Activated CD8-positive, alpha-beta memory T cell treated with anti-CD3 and anti-CD28 coated beads for 48 hours (primary cell): ENCODE results near the gene EFCAB8.

Experiments
- DNase-seq, 3 experiments: peaks; one replicate each; pipeline ENCODE4 v3.0.0-alpha.2; 2020; ENCODE audit warnings: low read depth in 2 of 3, low spot score in 2 of 3

The EFCAB8 gene

DNA sequence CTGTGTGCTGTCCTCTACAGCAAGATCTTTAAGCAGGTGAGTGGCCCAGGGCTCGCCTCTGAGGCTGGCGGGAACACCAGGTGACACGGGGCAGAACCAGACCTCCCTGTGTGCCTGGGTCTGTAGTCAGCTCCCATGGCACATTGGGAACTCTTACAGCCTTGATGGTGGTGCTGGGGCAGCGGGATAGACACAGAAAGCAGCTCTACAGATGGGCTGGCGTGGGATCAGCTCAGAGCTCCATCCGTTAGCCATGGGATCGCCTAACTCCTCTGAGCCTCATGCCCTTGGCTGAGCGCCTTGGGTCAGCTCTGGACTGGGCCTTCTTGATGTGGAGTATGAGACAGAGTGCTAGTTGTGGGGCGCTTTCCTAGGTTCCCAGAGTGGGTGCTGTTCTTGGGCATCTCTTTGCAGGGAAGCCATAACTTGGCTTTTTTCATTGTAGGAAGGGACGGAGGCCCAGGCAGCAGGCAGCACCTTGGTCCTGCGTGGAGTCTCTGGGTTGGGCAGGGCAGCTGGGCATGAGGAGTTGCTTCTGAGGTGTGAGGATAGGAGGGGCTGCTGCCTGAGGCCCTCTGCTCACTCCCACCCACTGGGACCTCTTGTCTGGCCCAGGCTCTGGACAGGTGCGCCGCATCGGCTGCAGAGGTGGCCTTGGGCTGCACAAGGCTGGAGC is 51.3 kb downstream of the EFCAB8 start:
- no peak for DNase-seq

DNA sequence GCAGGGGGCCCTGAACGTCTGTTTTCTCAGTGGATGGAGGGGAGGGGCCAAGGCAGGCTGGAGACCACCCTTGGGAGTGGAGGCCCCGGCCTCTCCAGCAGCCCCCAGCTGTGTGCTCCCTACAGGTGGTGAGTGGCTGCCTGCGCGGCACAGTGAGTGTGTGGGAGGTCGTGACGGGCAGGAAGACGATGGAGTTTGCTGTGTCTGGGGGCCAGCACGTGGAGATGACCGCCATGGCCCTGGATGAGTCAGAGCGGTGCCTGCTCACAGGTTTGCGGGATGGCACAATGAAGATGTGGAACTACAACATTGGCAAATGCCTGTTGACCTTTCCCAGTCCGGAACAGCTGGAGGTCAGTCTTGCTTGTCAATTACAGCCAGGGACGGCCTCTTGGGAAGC is 52.6 kb downstream of the EFCAB8 start:
- DNase-seq = no peak

DNA sequence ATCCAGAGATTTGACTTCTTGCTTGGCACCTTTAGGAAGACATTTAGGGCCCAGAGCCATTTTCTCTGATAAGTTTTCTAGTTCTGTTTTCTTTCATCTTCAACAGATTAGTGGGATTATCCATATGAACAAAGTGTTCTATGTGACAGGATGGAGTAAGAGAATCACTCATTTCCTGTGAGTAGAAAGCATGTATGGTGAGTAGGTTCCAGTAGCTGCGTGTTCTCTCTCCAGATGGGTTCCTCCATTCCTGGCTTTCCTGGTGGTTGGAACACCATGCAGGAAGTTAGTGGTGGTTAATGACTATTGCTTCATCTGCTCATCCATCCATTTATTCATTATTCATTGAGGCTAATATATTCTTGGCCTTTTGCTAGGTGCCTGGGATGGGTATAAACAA is 54.0 kb downstream of the EFCAB8 start:
- no peak for DNase-seq

DNA sequence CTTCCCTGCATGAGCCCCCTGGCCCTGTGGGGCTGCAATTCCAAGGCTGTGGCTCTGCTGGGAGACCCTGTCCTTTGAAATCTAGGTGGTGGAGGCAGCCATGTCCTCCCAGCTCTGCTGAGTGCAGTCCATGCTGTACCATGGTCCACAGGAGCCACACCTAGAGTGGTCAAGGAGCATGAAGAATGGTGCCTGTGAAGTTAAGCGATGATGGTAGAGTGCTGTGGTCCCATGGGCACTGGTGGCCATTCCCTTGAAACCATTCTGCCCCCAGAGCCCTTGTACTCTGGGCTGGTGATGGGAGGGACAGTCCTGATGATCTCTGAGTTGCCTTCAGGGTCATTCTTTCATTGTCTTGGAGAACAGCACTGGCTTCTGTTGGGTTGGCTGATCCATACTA is 55.3 kb downstream of the EFCAB8 start:
- no peak for DNase-seq

DNA sequence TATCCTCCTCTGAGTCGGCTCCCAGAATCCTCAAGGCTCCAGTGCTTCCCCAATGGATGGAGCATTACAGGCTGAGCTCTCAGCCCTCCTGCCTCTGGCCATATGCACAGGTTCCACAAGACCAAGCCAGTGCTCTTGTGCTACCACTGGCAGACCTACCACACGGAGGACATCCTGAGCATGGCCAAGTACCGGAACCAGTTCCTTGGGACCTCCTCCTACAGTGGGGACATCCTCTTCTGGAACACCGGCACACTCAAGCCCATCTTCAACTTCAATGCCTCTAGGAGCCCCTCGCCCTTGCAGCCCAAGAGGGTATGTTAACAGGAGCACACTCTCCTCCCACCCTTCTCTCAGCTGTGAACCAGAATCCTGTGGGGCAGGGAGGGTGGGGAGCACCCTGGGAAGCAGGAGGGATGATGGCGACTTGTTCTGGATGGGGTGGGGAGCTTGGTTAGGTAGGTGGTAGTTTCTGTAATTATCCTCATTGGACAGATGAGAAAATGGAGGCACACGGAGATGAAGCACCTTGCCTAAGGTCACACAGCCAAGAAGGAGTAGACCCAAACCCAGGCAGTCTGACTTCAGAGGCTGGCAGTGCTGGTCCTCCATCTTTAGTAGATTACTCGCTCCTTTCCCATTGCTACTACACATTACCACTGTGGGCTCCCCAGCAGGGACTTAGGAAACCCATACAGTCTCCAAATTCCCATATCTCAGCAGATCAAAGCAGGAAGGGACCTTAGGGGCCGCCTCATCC is 58.6 kb downstream of the EFCAB8 start:
- no peak for DNase-seq

DNA sequence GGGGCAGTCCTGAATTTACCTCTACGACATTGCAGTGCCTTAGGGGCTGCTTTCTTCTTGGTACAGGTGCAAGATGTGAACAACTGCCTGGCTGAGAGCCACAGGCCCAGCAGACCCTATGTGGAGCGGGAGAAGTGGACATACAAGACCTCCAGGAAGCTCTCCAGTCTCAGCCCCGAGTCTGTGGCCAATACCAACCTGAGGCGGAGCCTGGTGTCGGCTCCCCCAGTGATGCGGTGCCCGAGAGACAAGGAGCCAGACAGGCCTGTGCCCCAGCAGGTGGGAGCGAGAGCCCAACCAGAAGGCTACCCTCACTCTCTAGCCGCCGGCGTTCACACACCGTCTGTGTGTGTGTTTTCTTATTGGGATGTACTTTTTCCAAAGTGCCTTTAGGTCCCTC is 59.6 kb downstream of the EFCAB8 start:
- no peak for DNase-seq

DNA sequence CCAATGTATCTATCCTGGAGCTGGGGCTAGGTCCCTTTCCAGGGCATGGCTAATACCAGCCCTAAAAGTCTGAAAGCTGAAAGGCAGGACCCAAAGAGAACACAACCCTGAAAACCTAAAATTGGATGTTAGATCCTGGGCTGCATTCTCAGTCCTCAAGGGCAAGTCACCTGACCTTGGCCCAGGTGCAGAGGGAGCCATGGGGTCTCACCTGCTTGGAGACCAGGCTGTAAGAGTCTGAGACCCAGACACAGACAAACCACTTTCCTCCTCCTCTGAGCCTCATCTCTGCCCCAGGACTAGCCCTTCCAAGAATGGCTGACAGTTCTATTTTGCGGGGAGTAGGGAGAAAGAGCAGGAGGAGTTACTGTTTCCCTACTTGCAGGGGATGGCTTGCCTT is 60.0 kb downstream of the EFCAB8 start:
- no peak for DNase-seq

DNA sequence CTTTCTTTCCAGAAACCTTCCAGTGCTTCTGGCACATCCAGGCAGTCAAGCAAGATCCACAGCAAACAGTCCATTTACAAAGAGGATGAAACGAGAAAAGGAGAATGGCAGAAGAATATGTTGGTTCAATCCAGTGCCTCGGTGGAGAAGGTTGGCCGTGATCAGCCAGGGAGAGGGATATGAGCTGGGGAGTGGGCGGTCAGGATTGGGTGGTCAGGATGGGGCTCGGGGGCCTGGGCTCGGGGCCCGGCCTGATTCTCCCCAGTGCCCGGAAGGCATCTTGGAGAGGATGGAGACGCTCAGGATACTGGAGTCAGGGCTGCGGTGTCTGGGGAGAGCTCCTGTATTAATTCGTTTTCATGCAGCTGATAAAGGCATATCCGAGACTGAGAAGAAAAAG is 61.3 kb downstream of the EFCAB8 start:
- no peak for DNase-seq

DNA sequence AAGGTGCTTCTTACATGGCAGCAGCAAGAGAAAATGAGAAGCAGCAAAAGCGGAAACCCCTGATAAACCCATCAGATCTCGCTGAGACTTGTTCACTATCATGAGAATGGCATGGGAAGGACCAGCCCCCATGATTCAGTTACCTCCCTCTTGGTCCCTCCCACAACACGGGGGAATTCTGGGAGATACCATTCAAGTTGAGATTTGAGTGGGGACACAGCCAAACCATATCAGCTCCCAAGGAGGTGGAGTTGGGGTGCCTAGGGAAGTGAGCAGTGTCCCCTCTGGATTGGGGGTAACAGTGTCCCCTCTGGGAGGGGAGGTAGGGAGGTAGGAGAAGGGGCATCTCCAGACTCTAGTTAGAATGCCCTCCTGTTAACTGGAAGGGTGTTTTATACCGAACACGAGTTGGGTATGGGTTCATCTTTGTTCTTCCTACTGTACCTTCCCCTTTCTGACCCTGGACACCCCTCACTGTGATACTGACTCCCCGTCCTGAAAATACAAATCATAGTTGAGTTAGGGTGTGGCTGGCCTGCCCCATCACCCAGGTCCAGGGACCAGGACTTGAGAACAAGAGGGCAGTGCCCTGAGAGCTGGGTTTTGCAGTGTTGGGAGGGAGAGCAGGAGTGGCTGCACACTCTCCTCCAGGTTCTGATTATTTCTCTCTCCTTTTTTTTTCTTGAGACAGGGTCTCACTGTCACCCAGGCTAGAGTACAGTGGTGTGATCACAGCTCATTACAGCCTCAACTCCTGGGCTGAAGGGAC is 62.0 kb downstream of the EFCAB8 start:
- no peak for DNase-seq

DNA sequence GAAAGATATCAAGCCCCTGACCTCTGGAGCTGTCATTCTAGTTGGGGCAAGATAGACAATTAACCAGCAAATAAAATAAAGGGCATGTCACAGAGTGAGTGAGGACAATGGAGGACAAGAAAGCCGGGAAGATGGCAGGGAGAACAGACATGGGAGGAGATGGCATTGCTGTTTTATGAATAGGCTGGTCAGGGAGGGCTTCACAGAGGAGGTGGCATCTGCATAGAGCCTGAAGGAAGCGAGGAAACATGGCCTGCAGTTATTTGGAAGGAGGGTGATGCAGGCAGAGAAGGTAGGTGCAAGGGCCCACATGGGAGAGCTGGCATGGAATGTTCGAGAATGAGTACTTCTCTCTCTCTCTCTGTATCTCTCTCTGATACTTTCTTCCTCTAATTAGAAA is 63.7 kb downstream of the EFCAB8 start:
- DNase-seq = no peak

DNA sequence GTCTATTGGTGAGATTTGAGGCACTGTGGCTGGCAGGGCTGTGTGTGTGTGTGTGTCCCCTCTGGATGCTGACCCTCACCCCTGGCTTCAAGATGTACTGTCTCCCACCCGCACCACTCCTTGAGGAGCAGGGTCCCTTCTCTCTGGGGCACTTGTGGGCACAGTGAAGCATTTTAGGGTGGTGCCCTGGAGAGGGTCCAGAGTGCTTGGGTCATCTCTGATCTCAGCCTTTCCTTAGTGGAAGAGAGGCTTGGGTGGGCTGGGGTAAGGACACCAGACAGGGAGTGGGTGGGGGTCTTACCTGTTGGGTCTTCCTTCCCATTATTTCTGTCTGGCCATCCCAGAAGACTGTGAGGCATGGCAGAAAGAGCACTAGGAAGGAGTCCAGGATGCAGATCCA is 66.1 kb downstream of the EFCAB8 start:
- no peak for DNase-seq

DNA sequence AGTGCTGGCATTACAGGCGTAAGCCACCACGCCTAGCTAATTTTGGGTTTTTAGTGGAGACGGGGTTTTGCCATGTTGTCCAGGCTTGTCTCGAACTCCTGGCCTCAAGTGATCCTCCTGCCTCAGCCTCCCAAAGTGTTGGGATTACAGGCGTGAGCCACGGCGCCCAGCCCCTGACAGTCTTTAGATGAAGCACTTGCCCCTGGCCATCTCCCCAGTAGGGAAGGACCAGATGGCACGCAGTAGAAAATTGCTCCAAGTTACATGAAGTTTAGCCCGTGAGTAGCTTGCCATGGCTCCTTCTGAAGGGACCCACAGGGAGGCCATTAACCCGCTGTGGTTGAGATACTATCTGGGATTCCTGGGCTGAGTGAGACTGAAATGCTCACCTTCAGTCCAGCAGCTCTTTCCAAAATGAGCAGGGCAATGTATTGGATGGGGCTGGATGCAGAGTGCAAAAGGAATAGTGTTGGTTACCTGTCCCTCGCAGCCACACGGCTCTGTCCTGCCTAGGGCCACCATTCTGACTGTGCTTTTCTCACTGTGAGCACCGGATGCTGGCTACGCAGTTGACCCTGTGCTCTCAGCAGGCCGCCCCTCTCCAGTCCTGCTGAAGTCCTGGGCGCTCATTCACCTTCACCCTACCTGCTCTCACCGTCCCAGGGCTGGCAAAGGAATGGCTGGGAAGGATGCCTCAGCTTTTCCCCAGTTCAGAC is 66.9 kb downstream of the EFCAB8 start:
- no peak for DNase-seq

DNA sequence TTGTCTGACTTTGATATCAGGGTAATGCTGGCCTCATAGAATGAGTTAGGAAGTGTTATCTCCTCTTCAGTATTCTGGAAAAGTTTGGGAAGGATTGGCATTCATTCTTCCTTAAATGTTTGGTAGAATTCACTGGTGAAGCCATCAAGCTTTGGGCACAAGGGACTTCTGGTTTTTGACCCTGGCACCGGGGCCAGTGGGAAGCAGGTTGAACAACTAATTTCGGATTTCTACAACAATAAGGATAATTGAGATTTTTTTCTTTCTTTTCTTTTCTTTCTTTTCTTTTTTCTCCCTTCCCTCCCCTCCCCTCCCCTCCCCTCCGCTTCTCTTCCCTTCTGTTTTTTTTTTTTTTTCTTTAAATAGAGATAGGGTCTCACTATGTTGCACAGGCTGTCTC is 70.4 kb downstream of the EFCAB8 start:
- DNase-seq = no peak

DNA sequence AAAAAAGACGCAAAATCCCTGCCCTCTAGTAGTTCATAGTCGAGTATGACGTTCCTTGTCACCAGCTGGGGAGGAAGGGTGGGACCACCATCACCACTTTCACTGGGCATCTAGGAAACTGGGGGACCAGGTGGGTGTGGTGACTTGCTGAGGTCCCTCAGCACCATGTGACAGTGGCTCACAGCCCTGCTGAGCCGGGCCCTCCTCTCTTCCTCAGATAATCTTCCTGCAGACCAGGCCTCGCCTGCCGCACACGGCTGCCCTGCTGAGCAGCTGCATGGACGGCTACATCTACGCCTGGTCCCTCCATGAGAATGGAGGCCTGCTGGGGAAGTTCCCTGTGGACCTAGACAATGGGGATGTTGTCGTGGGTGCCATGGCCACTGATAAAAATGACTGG is 71.5 kb downstream of the EFCAB8 start:
- no peak for DNase-seq

DNA sequence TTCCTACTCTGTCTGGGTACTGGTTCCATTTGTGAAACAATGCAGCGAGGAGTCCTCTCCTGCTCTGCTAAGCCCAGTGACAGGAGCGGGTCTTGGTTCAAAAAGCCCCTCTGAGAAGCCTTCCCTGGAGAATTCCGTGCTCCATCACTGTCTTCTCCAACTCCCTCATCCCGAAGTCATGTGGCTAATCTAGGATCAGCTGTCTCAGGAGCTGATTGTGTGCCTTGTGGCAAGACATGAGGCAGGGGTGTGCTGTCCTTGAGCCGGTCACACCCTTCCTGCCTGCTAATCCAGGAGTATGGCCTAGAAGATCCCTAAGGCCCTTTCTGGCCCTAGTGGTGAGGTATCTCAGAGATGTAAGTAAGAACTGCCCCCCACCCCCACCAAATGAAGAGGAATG is 72.0 kb downstream of the EFCAB8 start:
- no peak for DNase-seq

DNA sequence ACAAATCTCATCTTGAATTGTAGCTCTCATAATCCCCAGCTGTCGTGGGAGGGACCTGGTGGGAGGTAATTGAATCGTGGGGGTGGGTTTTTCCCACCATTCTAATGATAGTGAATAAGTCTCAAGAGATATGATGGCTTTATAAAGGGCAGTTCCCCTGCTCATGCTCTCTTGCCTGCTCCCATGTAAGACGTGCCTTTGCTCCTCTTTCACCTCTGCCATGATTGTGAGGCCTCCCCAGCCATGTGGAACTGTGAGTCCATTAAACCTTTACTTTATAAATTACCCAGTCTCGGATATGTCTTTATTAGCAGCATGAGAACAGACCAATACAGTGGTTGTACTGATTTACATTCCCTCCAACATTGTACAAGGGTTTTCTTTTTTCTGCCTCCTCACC is 75.9 kb downstream of the EFCAB8 start:
- DNase-seq = no peak

DNA sequence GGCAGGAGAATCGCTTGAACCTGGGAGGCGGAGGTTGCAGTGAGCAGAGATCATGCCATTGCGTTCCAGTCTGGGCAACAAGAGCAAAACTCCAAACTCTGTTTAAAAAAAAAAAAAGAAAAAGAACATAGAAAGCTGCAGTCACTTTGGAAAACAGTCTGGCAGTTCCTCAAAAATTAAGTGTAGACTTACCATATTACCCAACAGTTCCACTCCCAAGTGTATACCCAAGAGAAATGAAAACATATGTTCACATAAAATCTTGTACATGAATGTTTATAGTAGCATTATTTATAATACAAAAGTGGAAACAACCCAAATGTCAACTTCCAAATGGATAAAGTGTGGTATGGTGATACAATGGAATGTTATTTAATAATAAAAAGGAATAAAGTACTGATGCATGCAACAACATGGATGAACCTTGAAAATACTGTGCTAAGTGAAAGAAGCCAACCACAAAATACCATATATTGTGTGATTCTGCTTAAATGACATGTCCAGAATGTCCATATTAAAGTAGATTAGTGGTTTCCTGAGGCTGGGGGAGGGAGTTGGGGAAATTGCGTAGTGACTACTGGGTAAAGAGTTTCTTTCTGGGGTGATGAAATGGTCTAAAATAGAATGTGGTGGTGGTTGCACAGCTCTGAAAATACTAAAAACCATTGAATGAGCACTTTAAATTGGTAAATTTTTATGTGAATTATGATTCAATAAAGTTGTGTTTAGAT is 82.6 kb downstream of the EFCAB8 start:
- no peak for DNase-seq

DNA sequence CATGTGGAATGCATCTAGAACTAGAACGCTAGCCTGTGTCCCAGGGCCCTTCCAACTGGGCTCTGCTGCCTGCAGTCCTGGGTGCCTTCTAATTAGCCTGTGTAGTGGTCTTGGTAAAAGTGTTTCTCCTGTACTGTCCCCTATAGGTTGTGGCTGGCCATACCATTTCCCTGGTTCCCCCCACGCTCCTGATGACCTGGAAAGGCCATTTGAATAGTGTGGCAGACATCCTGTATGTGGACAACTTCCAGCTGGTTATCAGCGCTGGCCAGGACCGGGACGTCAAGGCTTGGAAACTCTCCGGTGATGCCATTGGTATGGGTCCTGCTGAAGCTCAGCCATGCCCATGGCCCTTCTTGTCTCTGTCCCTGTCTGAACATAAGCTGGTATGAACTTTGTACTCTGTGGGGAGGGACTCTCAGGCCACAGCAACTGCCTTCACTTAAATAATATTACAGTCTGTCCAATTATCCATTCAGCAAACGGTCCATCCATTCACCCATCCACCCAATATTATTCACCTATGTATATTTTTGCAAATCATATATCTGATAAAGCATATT is 84.8 kb downstream of the EFCAB8 start:
- no peak for DNase-seq

DNA sequence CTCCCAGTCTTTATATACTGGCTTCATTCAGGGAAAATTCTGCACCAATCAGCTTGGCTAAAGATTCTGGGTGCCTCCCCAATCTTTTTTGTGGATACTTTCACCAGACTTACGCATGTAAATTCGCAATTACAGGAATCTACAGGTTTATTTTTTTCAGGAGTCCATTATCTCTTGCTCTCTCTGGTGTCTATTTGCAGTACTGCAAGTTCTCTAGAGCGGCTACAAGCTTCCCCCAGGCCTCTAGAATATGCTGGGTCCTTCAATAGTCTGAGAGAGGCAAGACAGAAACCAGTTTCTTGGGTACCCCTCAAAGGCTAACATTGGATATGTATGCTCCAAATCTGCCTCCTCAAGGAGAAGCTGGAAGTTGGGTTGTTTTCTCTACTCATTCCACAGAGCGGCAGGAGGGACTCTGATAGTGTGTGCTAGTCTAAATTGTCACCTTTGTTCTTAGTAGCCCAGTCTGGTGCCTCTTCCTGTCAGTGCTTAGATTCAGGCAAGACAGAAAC is 87.0 kb downstream of the EFCAB8 start:
- DNase-seq = no peak

DNA sequence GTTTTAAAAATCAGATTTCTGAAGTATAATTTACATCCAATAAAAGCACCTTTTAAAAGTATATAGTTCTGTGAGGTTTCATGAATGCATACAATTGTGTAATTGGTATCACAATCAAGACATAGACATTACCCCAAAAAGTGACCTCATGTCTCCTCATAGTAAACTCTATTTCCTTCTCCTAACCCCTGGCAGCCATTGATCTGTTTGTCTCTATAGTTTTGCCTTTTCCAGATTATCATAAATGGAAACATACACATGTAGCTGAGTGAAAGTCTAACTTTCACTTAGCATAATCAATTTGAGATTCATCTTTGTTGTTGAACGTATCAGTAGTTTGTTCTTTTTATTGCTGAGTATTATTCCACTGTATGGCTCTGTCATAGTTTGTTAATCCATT is 87.9 kb downstream of the EFCAB8 start:
- no peak for DNase-seq
